Endothelial cell of umbilical vein (primary cell): ENCODE data around the gene SPDYE6. TPM values are rescaled to one million over a fixed set of nuclear protein-coding genes. Genes with fewer than 3 reads are reported as not detected.
A peak's percentile ranks its signal among the peaks of the same experiment; 100 is the strongest.

Source experiments
- BruUV-seq: library from RNA; stranded (reverse); fragments of 400-500 nt; replicated peaks from 2 replicates; lab custom pipeline; 2021; lab: Mats Ljungman, UMichigan
- CTCF ChIA-PET: fragments of 300-600, 350-600 bp; sonication (Branson Sonifier 250); formaldehyde crosslinking; loops from one replicate; lab custom pipeline; 2021; ENCODE audit warnings: antibody characterized with exemption, inconsistent platforms; lab: Charles Lee
- POLR2A ChIA-PET: fragments of 300-600, 350-600 bp; sonication (Branson Sonifier 250); formaldehyde crosslinking; loops from one replicate; lab custom pipeline; 2021; ENCODE audit warnings: antibody characterized with exemption, inconsistent platforms; lab: Charles Lee
- DNase-seq: peaks from one replicate; pipeline ENCODE4 v3.0.0-alpha.2; 2011; ENCODE audit warnings: low read depth, low spot score
- FAIRE-seq: peaks from 2 replicates; lab custom pipeline; 2011; peaks lifted over from hg19 to GRCh38; lab: Jason Lieb, UNC
- H2AFZ ChIP-seq: 2 replicates; pipeline ENCODE4 v1.6.0; 2012; ENCODE audit warnings: low read depth, low read length, control low read depth, inconsistent platforms
- H3K27ac ChIP-seq: 2 replicates; pipeline ENCODE4 v1.5.1; 2011; ENCODE audit warnings: low read depth, mild to moderate bottlenecking, control low read depth, low read length, moderate library complexity; ENCODE audit not compliant: insufficient read depth
- H3K27me3 ChIP-seq, 2 experiments: 2 replicates each; pipeline versions ENCODE4 v1.6.0 to v1.6.1; 2011; ENCODE audit warnings: low read length in 2 of 2, mixed read lengths in 1 of 2; ENCODE audit not compliant: control insufficient read depth in 2 of 2, insufficient read depth in 2 of 2
- H3K36me3 ChIP-seq, 2 experiments: 2 replicates in 1 of 2; 3 replicates in 1 of 2; pipeline ENCODE4 v1.5.1; 2011; ENCODE audit warnings: low read length in 2 of 2, mild to moderate bottlenecking in 1 of 2, moderate library complexity in 1 of 2; ENCODE audit not compliant: control insufficient read depth in 2 of 2, insufficient read depth in 2 of 2; ENCODE audit errors: extremely low read depth in 1 of 2
- H3K4me1 ChIP-seq: 3 replicates; pipeline ENCODE4 v1.5.1; 2011; ENCODE audit warnings: mild to moderate bottlenecking, low read length; ENCODE audit not compliant: control insufficient read depth, insufficient read depth; ENCODE audit errors: extremely low read depth
- H3K4me2 ChIP-seq: 2 replicates; pipeline ENCODE4 v1.6.1; 2011; ENCODE audit warnings: low read length, control low read depth, mixed read lengths; ENCODE audit not compliant: insufficient read depth
- H3K4me3 ChIP-seq, 3 experiments: fragments of 200-600 bp in 1 of 3; sonication (generic), shearing (Covaris generic) in 1 of 3; replicated peaks in 1 of 3; 2 replicates each; pipeline ENCODE4 v1.5.1; 2011 to 2016; ENCODE audit warnings: control low read depth in 3 of 3, low read length in 3 of 3, mild to moderate bottlenecking in 2 of 3, inconsistent platforms in 1 of 3, low read depth in 1 of 3, moderate library complexity in 1 of 3; ENCODE audit not compliant: insufficient read depth in 1 of 3
- H3K79me2 ChIP-seq: 2 replicates; pipeline ENCODE4 v1.6.0; 2012; ENCODE audit warnings: low read length, inconsistent platforms; ENCODE audit not compliant: control insufficient read depth, insufficient read depth
- H3K9ac ChIP-seq: replicated peaks from 2 replicates; pipeline ENCODE3; 2011; ENCODE audit warnings: low read length, control low read depth; ENCODE audit not compliant: insufficient read depth; ENCODE audit errors: extremely low read depth
- H3K9me1 ChIP-seq: replicated peaks from 3 replicates; pipeline ENCODE4 v1.6.0; 2011; ENCODE audit warnings: mild to moderate bottlenecking, low read length; ENCODE audit not compliant: control insufficient read depth, insufficient read depth; ENCODE audit errors: extremely low read depth
- H3K9me3 ChIP-seq: replicated peaks from 2 replicates; pipeline ENCODE4 v1.5.1; 2012; ENCODE audit warnings: low read length, inconsistent platforms; ENCODE audit not compliant: control insufficient read depth, insufficient read depth
- H4K20me1 ChIP-seq: replicated peaks from 2 replicates; pipeline ENCODE3; 2011; ENCODE audit warnings: mild to moderate bottlenecking, low read length; ENCODE audit not compliant: control insufficient read depth, insufficient read depth; ENCODE audit errors: extremely low read depth
- CTCF ChIP-seq, 2 donors: IDR thresholded peaks; 1 replicate in 1 of 2; 2 replicates in 1 of 2; pipeline ENCODE4 v1.5.1; 2011; ENCODE audit warnings: low read length in 2 of 2, mild to moderate bottlenecking in 2 of 2, moderate library complexity in 2 of 2, control low read depth in 1 of 2, inconsistent platforms in 1 of 2, low read depth in 1 of 2; ENCODE audit not compliant: insufficient read depth in 1 of 2; ENCODE audit errors: extremely low read depth in 1 of 2
- EZH2 ChIP-seq: IDR thresholded peaks from 2 replicates; pipeline ENCODE4 v1.6.1; 2012; ENCODE audit warnings: borderline replicate concordance, low read depth, mild to moderate bottlenecking, moderate library complexity, low read length, inconsistent platforms; ENCODE audit not compliant: severe bottlenecking
- FOS ChIP-seq: IDR thresholded peaks from 2 replicates; pipeline ENCODE4 v1.6.1; 2011; ENCODE audit warnings: mild to moderate bottlenecking, low read length, moderate library complexity, borderline replicate concordance; ENCODE audit not compliant: insufficient read depth
- GATA2 ChIP-seq: IDR thresholded peaks from 2 replicates; pipeline ENCODE4 v1.7.0; 2011; ENCODE audit warnings: low read depth, mild to moderate bottlenecking, moderate library complexity, mixed read lengths, low read length; ENCODE audit not compliant: insufficient read length, insufficient read depth
- JUN ChIP-seq: IDR thresholded peaks from 2 replicates; pipeline ENCODE4 v1.6.1; 2011; ENCODE audit warnings: borderline replicate concordance, low read depth; ENCODE audit not compliant: insufficient read length, insufficient read depth
- MAX ChIP-seq: IDR thresholded peaks from 2 replicates; pipeline ENCODE4 v1.6.1; 2011; ENCODE audit not compliant: insufficient read depth, insufficient read length
- MYC ChIP-seq: IDR thresholded peaks from one replicate; pipeline ENCODE4 v1.6.1; 2011; ENCODE audit warnings: mild to moderate bottlenecking, low read depth, low read length
- POLR2A ChIP-seq: IDR thresholded peaks from 2 replicates; pipeline ENCODE4 v1.6.1; 2012; ENCODE audit warnings: low read depth, mild to moderate bottlenecking, control low read depth, low read length
- POLR2AphosphoS5 ChIP-seq: IDR thresholded peaks from 2 replicates; pipeline ENCODE4 v1.6.1; 2012; ENCODE audit warnings: low read depth, mild to moderate bottlenecking, control low read depth, low read length, moderate library complexity; ENCODE audit not compliant: insufficient read depth
- dilution Hi-C: fragments of 300-500 bp; cut with MboI; formaldehyde crosslinking; loops from one replicate; pipeline ENCODE4 v1.15.0; 2019; ENCODE audit warnings: low sequenced_read_pairs; ENCODE audit not compliant: extremely low pct_ligation_motif_present
- intact Hi-C: fragments of 100-400 bp; cut with micrococcal nuclease; formaldehyde crosslinking; loops from one replicate; pipeline ENCODE4 v1.10.0; 2022
- polyA plus RNA-seq, 4 experiments: library from polyadenylated mRNA; depleted of rRNA in 3 of 4; stranded (reverse) in 3 of 4; unstranded in 1 of 4; fragments of >200 nt; gene quantifications; 2 replicates each; pipeline versions ENCODE4 v1.2.1 to v1.2.3, GENCODE V29; 2011 to 2012; ENCODE audit warnings: missing spikeins in 1 of 4
- total RNA-seq: library from RNA; stranded (reverse); gene quantifications from 2 replicates; pipeline ENCODE4 v1.2.3, GENCODE V29; 2021

Gene SPDYE6
- total and polyA plus RNA-seq, 2 donors (not counting 3 experiments of a cell fraction or from before 2014, with no cell fraction given) = not detected

GRCh38 chr7:102396710-102397019 lies 40.4 kb upstream of the SPDYE6 start:
- intact Hi-C loops (loop anchor here (1.0 to 10.0 kb wide), 2 partner anchors 69 to 712 kb away; no protein-coding TSS in a partner anchor), dilution Hi-C loops (no loop called here)
- no peaks in the 10 kb centered on the region for H3K9me1 ChIP-seq
- TF ChIP-seq MAX = no peak
- TF ChIP-seq GATA2 = no peak
- no peak for TF ChIP-seq MYC
- no peak for TF ChIP-seq JUN
- no peak for TF ChIP-seq CTCF (IDR thresholded peaks at IDR 0.05; ENCODE audit: extremely low read depth in 1 of 2, insufficient read depth in 1 of 2, low read depth in 1 of 2, low read length in 2 of 2)
- TF ChIP-seq EZH2 = no peak
- no peak for TF ChIP-seq FOS
- TF ChIP-seq POLR2A = no peak
- TF ChIP-seq POLR2AphosphoS5 = no peak
- H3K4me1 ChIP-seq = peaks cover 13% of the 10 kb centered on the region
- BruUV-seq = TSS peak; percentile 62
- peak overlapping the region; percentile 53 for H2AFZ ChIP-seq
- no peaks in the 10 kb centered on the region for H3K27me3 ChIP-seq
- H3K36me3 ChIP-seq = peaks cover 5 to 14% of the 10 kb centered on the region in 2 experiments
- DNase-seq (no peak), FAIRE-seq (no peak)
- no peaks in the 10 kb centered on the region for H4K20me1 ChIP-seq
- peak overlapping the region; percentile 34 for H3K27ac ChIP-seq
- peak overlapping the region; percentile 83 to 100 (median 91) for H3K4me3 ChIP-seq
- no peaks in the 10 kb centered on the region for H3K9me3 ChIP-seq
- peak overlapping the region; percentile 91 for H3K4me2 ChIP-seq
- POLR2A ChIA-PET = no interaction called here
- H3K9ac ChIP-seq = peak overlapping the region; percentile 81
- H3K79me2 ChIP-seq = peaks cover 13% of the 10 kb centered on the region
- CTCF ChIA-PET = interaction anchor here (3.2 kb wide), 1 partner anchor 117 kb away, joined by 9 read pairs; no protein-coding TSS in a partner anchor
